ENCODE data around the gene PIAS1. TPM values are rescaled to one million over a fixed set of nuclear protein-coding genes. Genes with fewer than 3 reads are reported as not detected.
A peak's percentile ranks its signal among the peaks of the same experiment; 100 is the strongest.

Gene PIAS1
- total RNA-seq, 5 donors from 2014 or later (not counting 1 experiment from before 2014, with no cell fraction given), result 63.7 to 96.5 (median 70.3) TPM

- no peaks in the 10 kb centered on the region for H3K9me3 ChIP-seq
- H3K27me3 ChIP-seq (replicated peaks in 1 of 2; ENCODE audit: control insufficient read depth in 2 of 2, extremely low read depth in 1 of 2, insufficient read depth in 2 of 2, low read length in 1 of 2), result no peaks in the 10 kb centered on the region
- Mint-ChIP-seq H3K27me3 (no peaks in the 10 kb centered on the region), H3K27ac (no peak overlapping the region), H3K4me1 (peaks cover 16 to 30% (median 18%) of the 10 kb centered on the region in 3 donors), H3K36me3 (no peaks in the 10 kb centered on the region), H3K4me3 (no peak overlapping the region), H3K9me3 (no peaks in the 10 kb centered on the region)
- DNase-seq (no peak), ATAC-seq (replicated peaks in 1 of 4) (no peak)
- H3K27ac ChIP-seq (ENCODE audit: low read length), result no peak overlapping the region
- 100% methylated on average over 4 of the region's 5 CpGs for WGBS (ENCODE audit: insufficient coverage)
- H3K4me3 ChIP-seq (ENCODE audit: control insufficient read depth in 1 of 2, extremely low read depth in 1 of 2, low read length in 1 of 2), result no peak overlapping the region
- no peaks in the 10 kb centered on the region for H3K36me3 ChIP-seq (ENCODE audit: control insufficient read depth in 2 of 2, extremely low read depth in 1 of 2, insufficient read depth in 1 of 2, low read length in 1 of 2)
- H3K4me1 ChIP-seq (ENCODE audit: control insufficient read depth in 1 of 2, extremely low read depth in 1 of 2, insufficient read depth in 2 of 2, low read length in 2 of 2), result peaks cover 26 to 36% of the 10 kb centered on the region in 2 experiments
- ChIA-PET CTCF (no interaction called here), POLR2A (no interaction called here)
These were observed 149.8 kb downstream of the PIAS1 start for GRCh38 chr15:68203956-68204355.

DNA sequence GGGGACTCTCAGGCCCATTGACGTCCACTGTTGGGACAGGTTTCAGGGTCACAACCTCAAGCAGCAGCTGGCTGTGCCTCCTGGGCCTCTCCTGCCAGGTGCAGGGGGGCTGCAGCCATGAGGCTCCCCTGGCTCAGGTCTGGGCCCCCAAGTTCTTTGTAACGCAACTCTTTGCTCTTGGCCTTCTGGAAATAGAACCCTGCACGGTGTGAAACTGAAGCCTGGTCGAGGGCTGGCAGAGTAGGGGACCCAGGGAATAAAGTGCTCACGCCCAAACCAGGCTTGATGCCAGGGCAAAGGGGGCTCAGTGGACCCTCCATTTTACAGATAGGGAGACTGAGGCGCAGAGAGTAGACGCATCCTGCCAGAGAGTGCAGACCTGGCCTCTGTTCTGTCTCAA is 150.2 kb downstream of the PIAS1 start:
- Histone ChIP-seq H3K4me3 (ENCODE audit: control insufficient read depth in 1 of 2, extremely low read depth in 1 of 2, low read length in 1 of 2) (no peak overlapping the region), H3K27ac (ENCODE audit: low read length) (no peak overlapping the region), H3K4me1 (ENCODE audit: control insufficient read depth in 1 of 2, extremely low read depth in 1 of 2, insufficient read depth in 2 of 2, low read length in 2 of 2) (peaks cover 29 to 40% of the 10 kb centered on the region in 2 experiments), H3K36me3 (ENCODE audit: control insufficient read depth in 2 of 2, extremely low read depth in 1 of 2, insufficient read depth in 1 of 2, low read length in 1 of 2) (no peaks in the 10 kb centered on the region), H3K27me3 (replicated peaks in 1 of 2; ENCODE audit: control insufficient read depth in 2 of 2, extremely low read depth in 1 of 2, insufficient read depth in 2 of 2, low read length in 1 of 2) (no peaks in the 10 kb centered on the region), H3K9me3 (no peaks in the 10 kb centered on the region)
- DNase-seq (no peak), ATAC-seq (replicated peaks in 1 of 4) (no peak)
- no peaks in the 10 kb centered on the region for H3K36me3 Mint-ChIP-seq
- WGBS (ENCODE audit: insufficient coverage), result 92% methylated on average over 5 of the region's 7 CpGs
- H3K27me3 Mint-ChIP-seq, result no peaks in the 10 kb centered on the region
- H3K4me3 Mint-ChIP-seq, result no peak overlapping the region
- peaks cover 18 to 32% (median 20%) of the 10 kb centered on the region in 3 donors for H3K4me1 Mint-ChIP-seq
- ChIA-PET POLR2A (interaction anchor here in 1 of 2 donors (0.6 kb wide), 1 partner anchor 20 kb away, joined by 10 read pairs; no protein-coding TSS in a partner anchor), CTCF (no interaction called here)
- no peak overlapping the region for H3K27ac Mint-ChIP-seq
- H3K9me3 Mint-ChIP-seq, result no peaks in the 10 kb centered on the region

DNA sequence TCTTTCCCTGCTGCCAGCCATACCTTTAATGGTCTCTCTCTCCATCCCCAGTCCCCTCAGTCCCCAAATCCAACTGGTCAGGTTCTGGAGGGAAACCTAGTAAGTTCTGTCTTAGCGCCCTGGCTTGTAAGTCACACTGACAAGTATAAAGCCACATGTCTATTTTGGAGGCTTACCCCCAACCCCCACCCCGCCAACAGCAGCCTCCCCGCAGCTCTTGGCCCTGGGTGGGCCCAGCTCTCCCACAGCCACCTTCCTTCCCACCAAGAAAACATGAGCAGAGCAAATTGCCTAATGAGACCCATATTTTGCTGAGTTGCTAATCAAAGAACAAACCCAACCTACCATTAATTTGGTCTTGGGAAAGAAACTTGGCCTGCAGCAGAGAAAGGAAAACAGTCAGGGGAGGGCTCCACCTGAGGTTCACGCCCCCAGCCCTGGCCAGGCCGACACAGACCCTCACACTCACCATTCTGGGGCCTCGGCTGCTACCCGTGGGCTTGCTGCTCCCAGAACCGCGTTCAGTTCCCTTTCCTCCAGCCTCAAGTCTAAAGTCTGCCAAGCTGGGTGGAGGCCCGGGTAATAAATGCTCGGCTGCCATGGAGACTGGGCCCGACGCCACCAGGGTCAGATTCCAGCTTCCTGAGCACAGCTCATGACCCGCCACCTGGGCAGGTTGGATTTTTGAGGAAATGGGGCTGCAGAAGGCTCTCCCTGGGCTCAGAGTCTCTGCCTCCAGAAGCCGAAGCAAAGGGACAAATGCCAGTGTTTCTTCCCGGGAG is 150.9 kb downstream of the PIAS1 start, which contains the start of gene CALML4:
TSS of gene CALML4 (minus strand) at position 557 of the 782 bp plus-strand sequence. CDS start at position 472, 85 bp downstream.
- Mint-ChIP-seq H3K27me3 (no peaks in the 10 kb centered on the region), H3K4me3 (peak within 1 kb of the TSS in 1 of 3 donors; percentile 49), H3K4me1 (peaks cover 24 to 39% (median 26%) of the 10 kb centered on the region in 3 donors), H3K9me3 (no peaks in the 10 kb centered on the region), H3K27ac (peak within 1 kb of the TSS in 1 of 2 donors; percentile 22), H3K36me3 (no peaks in the 10 kb centered on the region)
- POLR2A ChIA-PET, result interaction anchor here in 1 of 2 donors (0.6 kb wide), 1 partner anchor 19 kb away, joined by 10 read pairs; no protein-coding TSS in a partner anchor
- CTCF ChIA-PET, result no interaction called here
- Histone ChIP-seq H3K27me3 (replicated peaks in 1 of 2; ENCODE audit: control insufficient read depth in 2 of 2, extremely low read depth in 1 of 2, insufficient read depth in 2 of 2, low read length in 1 of 2) (no peaks in the 10 kb centered on the region), H3K9me3 (no peaks in the 10 kb centered on the region), H3K36me3 (ENCODE audit: control insufficient read depth in 2 of 2, extremely low read depth in 1 of 2, insufficient read depth in 1 of 2, low read length in 1 of 2) (no peaks in the 10 kb centered on the region), H3K4me3 (ENCODE audit: control insufficient read depth in 1 of 2, extremely low read depth in 1 of 2, low read length in 1 of 2) (peak within 1 kb of the TSS in 1 of 2 donors; percentile 6), H3K4me1 (ENCODE audit: control insufficient read depth in 1 of 2, extremely low read depth in 1 of 2, insufficient read depth in 2 of 2, low read length in 2 of 2) (peaks cover 35 to 46% of the 10 kb centered on the region in 2 experiments), H3K27ac (ENCODE audit: low read length) (no peak within 1 kb of the TSS)
- DNase-seq (no peak), ATAC-seq (replicated peaks in 1 of 4) (no peak)
- 85% methylated on average over 9 of the region's 16 CpGs for WGBS (ENCODE audit: insufficient coverage)

- peak overlapping the region in 1 of 3 donors; percentile 49 for H3K4me3 Mint-ChIP-seq
- ChIA-PET CTCF (no interaction called here), POLR2A (no interaction called here)
- H3K9me3 ChIP-seq, result no peaks in the 10 kb centered on the region
- H3K27me3 Mint-ChIP-seq, result no peaks in the 10 kb centered on the region
- ATAC-seq (replicated peaks in 1 of 4), result no peak
- H3K9me3 Mint-ChIP-seq, result no peaks in the 10 kb centered on the region
- H3K4me1 Mint-ChIP-seq, result peaks cover 26 to 41% (median 27%) of the 10 kb centered on the region in 3 donors
- H3K27me3 ChIP-seq (replicated peaks in 1 of 2; ENCODE audit: control insufficient read depth in 2 of 2, extremely low read depth in 1 of 2, insufficient read depth in 2 of 2, low read length in 1 of 2), result no peaks in the 10 kb centered on the region
- peak overlapping the region in 1 of 2 donors; percentile 6 for H3K4me3 ChIP-seq (ENCODE audit: control insufficient read depth in 1 of 2, extremely low read depth in 1 of 2, low read length in 1 of 2)
- H3K36me3 ChIP-seq (ENCODE audit: control insufficient read depth in 2 of 2, extremely low read depth in 1 of 2, insufficient read depth in 1 of 2, low read length in 1 of 2), result no peaks in the 10 kb centered on the region
- 93% methylated on average over 6 of the region's 13 CpGs for WGBS (ENCODE audit: insufficient coverage)
- H3K27ac Mint-ChIP-seq, result no peak overlapping the region
- H3K27ac ChIP-seq (ENCODE audit: low read length), result no peak overlapping the region
- DNase-seq, result no peak
- peaks cover 35 to 52% of the 10 kb centered on the region in 2 experiments for H3K4me1 ChIP-seq (ENCODE audit: control insufficient read depth in 1 of 2, extremely low read depth in 1 of 2, insufficient read depth in 2 of 2, low read length in 2 of 2)
- no peaks in the 10 kb centered on the region for H3K36me3 Mint-ChIP-seq
These were observed 151.4 kb downstream of the PIAS1 start for GRCh38 chr15:68205558-68205944.

DNA sequence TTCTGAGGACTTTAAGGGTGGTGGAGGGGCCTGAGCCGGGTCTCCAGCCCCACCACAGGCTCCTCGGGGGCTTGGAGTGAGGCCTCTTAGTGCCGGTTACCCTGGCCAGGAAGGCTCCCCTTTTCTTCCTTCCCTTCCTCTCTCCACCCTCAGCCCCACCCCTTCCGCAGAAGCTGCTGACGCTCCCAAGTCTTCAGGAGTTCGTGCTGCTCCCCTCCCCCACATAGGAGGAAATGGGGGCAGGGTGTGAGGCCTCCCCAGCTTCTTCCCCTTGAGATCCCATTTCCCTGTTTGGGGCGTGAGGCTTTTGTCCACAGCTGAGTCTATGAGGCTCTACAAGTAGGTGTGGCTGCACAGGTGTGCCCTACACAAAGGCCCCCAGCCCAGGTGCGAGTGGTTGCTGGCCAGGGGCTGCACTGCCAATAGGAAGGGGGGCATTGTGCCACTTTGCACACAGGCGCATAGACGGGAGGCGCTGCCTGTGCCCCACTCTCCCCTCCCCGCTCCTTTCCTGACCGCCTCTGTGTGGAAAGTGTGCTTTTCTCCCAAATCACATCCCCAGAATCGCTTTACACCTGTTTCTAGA is 151.9 kb downstream of the PIAS1 start:
- H3K36me3 Mint-ChIP-seq, result no peaks in the 10 kb centered on the region
- CTCF ChIA-PET, result no interaction called here
- no peak for DNase-seq
- Histone ChIP-seq H3K27me3 (replicated peaks in 1 of 2; ENCODE audit: control insufficient read depth in 2 of 2, extremely low read depth in 1 of 2, insufficient read depth in 2 of 2, low read length in 1 of 2) (no peaks in the 10 kb centered on the region), H3K9me3 (no peaks in the 10 kb centered on the region), H3K4me1 (ENCODE audit: control insufficient read depth in 1 of 2, extremely low read depth in 1 of 2, insufficient read depth in 2 of 2, low read length in 2 of 2) (peaks cover 35 to 56% of the 10 kb centered on the region in 2 experiments), H3K4me3 (ENCODE audit: control insufficient read depth in 1 of 2, extremely low read depth in 1 of 2, low read length in 1 of 2) (peak overlapping the region in 1 of 2 donors; percentile 6), H3K27ac (ENCODE audit: low read length) (no peak overlapping the region), H3K36me3 (ENCODE audit: control insufficient read depth in 2 of 2, extremely low read depth in 1 of 2, insufficient read depth in 1 of 2, low read length in 1 of 2) (no peaks in the 10 kb centered on the region)
- H3K9me3 Mint-ChIP-seq, result no peaks in the 10 kb centered on the region
- POLR2A ChIA-PET, result no interaction called here
- H3K27ac Mint-ChIP-seq, result peak overlapping the region in 1 of 2 donors; percentile 22
- no peaks in the 10 kb centered on the region for H3K27me3 Mint-ChIP-seq
- 84% methylated on average over 6 of the region's 14 CpGs for WGBS (ENCODE audit: insufficient coverage)
- peaks cover 26 to 43% (median 28%) of the 10 kb centered on the region in 3 donors for H3K4me1 Mint-ChIP-seq
- no peak for ATAC-seq (replicated peaks in 1 of 4)
- H3K4me3 Mint-ChIP-seq, result peak overlapping the region in 1 of 3 donors; percentile 49

DNA sequence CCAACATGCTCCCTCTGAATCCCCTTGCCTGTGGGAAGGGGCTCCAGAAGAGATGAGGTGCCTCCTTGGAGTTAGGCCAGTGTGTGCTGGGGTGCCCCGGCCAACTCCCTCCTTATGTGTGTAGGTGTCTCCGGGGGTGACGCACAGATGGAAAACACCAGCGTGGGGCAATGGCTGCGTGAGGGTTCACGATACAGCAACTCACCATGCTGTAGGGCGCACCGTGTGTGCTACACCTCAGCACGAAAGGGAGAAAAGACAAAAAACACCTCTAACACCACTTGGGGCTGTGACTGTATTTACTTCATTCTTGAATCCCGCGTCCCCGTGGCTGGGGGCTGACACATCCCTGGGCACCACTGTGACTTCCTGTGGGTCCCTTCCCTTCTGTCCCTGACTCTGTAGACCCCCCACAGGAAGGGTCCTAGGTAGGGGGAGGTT is 152.6 kb downstream of the PIAS1 start:
- H3K4me1 Mint-ChIP-seq, result peaks cover 23 to 43% (median 28%) of the 10 kb centered on the region in 3 donors
- POLR2A ChIA-PET, result no interaction called here
- Histone ChIP-seq H3K36me3 (ENCODE audit: control insufficient read depth in 2 of 2, extremely low read depth in 1 of 2, insufficient read depth in 1 of 2, low read length in 1 of 2) (peaks cover 0 to 6% of the 10 kb centered on the region in 2 donors), H3K4me1 (ENCODE audit: control insufficient read depth in 1 of 2, extremely low read depth in 1 of 2, insufficient read depth in 2 of 2, low read length in 2 of 2) (peaks cover 35 to 57% of the 10 kb centered on the region in 2 experiments), H3K9me3 (no peaks in the 10 kb centered on the region), H3K27ac (ENCODE audit: low read length) (no peak overlapping the region), H3K4me3 (ENCODE audit: control insufficient read depth in 1 of 2, extremely low read depth in 1 of 2, low read length in 1 of 2) (no peak overlapping the region), H3K27me3 (replicated peaks in 1 of 2; ENCODE audit: control insufficient read depth in 2 of 2, extremely low read depth in 1 of 2, insufficient read depth in 2 of 2, low read length in 1 of 2) (no peaks in the 10 kb centered on the region)
- H3K36me3 Mint-ChIP-seq, result no peaks in the 10 kb centered on the region
- H3K27ac Mint-ChIP-seq, result no peak overlapping the region
- CTCF ChIA-PET, result no interaction called here
- H3K27me3 Mint-ChIP-seq, result no peaks in the 10 kb centered on the region
- ATAC-seq (replicated peaks in 1 of 4) (no peak), DNase-seq (no peak)
- H3K9me3 Mint-ChIP-seq, result no peaks in the 10 kb centered on the region
- H3K4me3 Mint-ChIP-seq, result peak overlapping the region in 1 of 3 donors; percentile 49
- 88% methylated on average over 7 of the region's 12 CpGs for WGBS (ENCODE audit: insufficient coverage)
